MM.1S (cell line): ENCODE data around the gene KBTBD3.

Experiments used
- CTCF ChIP-seq: fragments of 300-600 bp; sonication (generic); IDR thresholded peaks from 2 replicates; pipeline ENCODE4 v1.5.1; 2016; ENCODE audit warnings: antibody characterized with exemption, low read length, mixed read lengths
- EZH2 ChIP-seq: fragments of 300-600 bp; sonication (generic); optimal IDR thresholded peaks from 2 replicates; pipeline ENCODE3; 2017; ENCODE audit warnings: low read depth, mild to moderate bottlenecking, antibody characterized with exemption, low read length, mixed read lengths
- EZH2phosphoT487 ChIP-seq: fragments of 300-600 bp; sonication (generic); IDR thresholded peaks from 2 replicates; pipeline ENCODE4 v1.6.1; 2018; ENCODE audit warnings: antibody characterized with exemption, low read length

GRCh38 chr11:106072804-106073203 lies 4.3 kb downstream of the KBTBD3 start:
- TF ChIP-seq CTCF (no peak), EZH2 (no peak), EZH2phosphoT487 (no peak)
